AG09319 (cell line): ENCODE results near the gene XYLT1.

ENCODE experiments used
- DNase-seq: peaks from one replicate; pipeline ENCODE4 v3.0.0-alpha.2; 2010; ENCODE audit warnings: low read depth; ENCODE audit errors: extremely low read depth
- CTCF ChIP-seq: IDR thresholded peaks from 2 replicates; pipeline ENCODE4 v1.5.1; 2011; ENCODE audit warnings: low read depth, mild to moderate bottlenecking, inconsistent platforms, low read length, moderate library complexity

The XYLT1 gene

GRCh38 chr16:17068524-17068923 lies 402.2 kb downstream of the XYLT1 start:
- no peak for DNase-seq
- no peak for TF ChIP-seq CTCF

- DNase-seq, result no peak
- TF ChIP-seq CTCF, result no peak
These were observed 402.9 kb downstream of the XYLT1 start for GRCh38 chr16:17067882-17068281.

- no peak for DNase-seq
- TF ChIP-seq CTCF, result no peak
These were observed 407.3 kb downstream of the XYLT1 start for GRCh38 chr16:17063201-17064139.

GRCh38 chr16:17062676-17063075 lies 408.1 kb downstream of the XYLT1 start:
- no peak for TF ChIP-seq CTCF
- DNase-seq, result no peak

- DNase-seq, result no peak
- no peak for TF ChIP-seq CTCF
These were observed 409.4 kb downstream of the XYLT1 start for GRCh38 chr16:17061326-17061725.

GRCh38 chr16:17058471-17058870 lies 412.3 kb downstream of the XYLT1 start:
- DNase-seq, result no peak
- TF ChIP-seq CTCF, result no peak

- TF ChIP-seq CTCF, result no peak
- no peak for DNase-seq
These were observed 414.1 kb downstream of the XYLT1 start for GRCh38 chr16:17056666-17057065.
